COR-L47 (cell line): ENCODE measurements around the gene OLFML2A.

Source experiments
- DNase-seq: peaks from one replicate; lab custom pipeline; 2025; lab: John Stamatoyannopoulos, UW

OLFML2A gene

GRCh38 chr9:124778575-124779367 is 1.8 kb downstream of the OLFML2A start:
- DNase-seq = no peak

GRCh38 chr9:124779368-124780059 is 2.6 kb downstream of the OLFML2A start:
- no peak for DNase-seq

GRCh38 chr9:124780060-124780756 is 3.3 kb downstream of the OLFML2A start:
- no peak for DNase-seq

GRCh38 chr9:124780757-124781151 is 3.8 kb downstream of the OLFML2A start:
- no peak for DNase-seq

GRCh38 chr9:124781967-124782660 is 5.2 kb downstream of the OLFML2A start:
- no peak for DNase-seq

GRCh38 chr9:124782661-124783574 is 6.0 kb downstream of the OLFML2A start:
- DNase-seq = no peak

GRCh38 chr9:124783830-124784229 is 6.9 kb downstream of the OLFML2A start:
- no peak for DNase-seq

- no peak for DNase-seq
Measured at GRCh38 chr9:124784509-124784908, 7.6 kb downstream of the OLFML2A start.

- DNase-seq = no peak
Measured at GRCh38 chr9:124786881-124787573, 10.1 kb downstream of the OLFML2A start.

- no peak for DNase-seq
Measured at GRCh38 chr9:124788542-124789217, 11.7 kb downstream of the OLFML2A start.

- no peak for DNase-seq
Measured at GRCh38 chr9:124789531-124789930, 12.6 kb downstream of the OLFML2A start.

- DNase-seq = no peak
Measured at GRCh38 chr9:124790301-124790700, 13.4 kb downstream of the OLFML2A start.

- no peak for DNase-seq
Measured at GRCh38 chr9:124790801-124791505, 14.0 kb downstream of the OLFML2A start.

- DNase-seq = no peak
Measured at GRCh38 chr9:124792257-124793014, 15.5 kb downstream of the OLFML2A start.

GRCh38 chr9:124793015-124793541 is 16.1 kb downstream of the OLFML2A start:
- no peak for DNase-seq

GRCh38 chr9:124794902-124795491 is 18.1 kb downstream of the OLFML2A start:
- peak; percentile 23 for DNase-seq

- DNase-seq = no peak
Measured at GRCh38 chr9:124795881-124796431, 19.0 kb downstream of the OLFML2A start.
